Astrocyte (in vitro differentiated cells and primary cell): ENCODE measurements around the gene HBM.

Experiments
- CTCF ChIP-seq: IDR thresholded peaks from 2 replicates; pipeline ENCODE4 v1.5.1; 2011; ENCODE audit warnings: low read depth, mild to moderate bottlenecking, inconsistent platforms, low read length, moderate library complexity; ENCODE audit not compliant: insufficient read depth
- EZH2 ChIP-seq: IDR thresholded peaks from 2 replicates; pipeline ENCODE4 v1.6.1; 2012; ENCODE audit warnings: mild to moderate bottlenecking, low read length, inconsistent platforms; ENCODE audit not compliant: insufficient read depth

DNA sequence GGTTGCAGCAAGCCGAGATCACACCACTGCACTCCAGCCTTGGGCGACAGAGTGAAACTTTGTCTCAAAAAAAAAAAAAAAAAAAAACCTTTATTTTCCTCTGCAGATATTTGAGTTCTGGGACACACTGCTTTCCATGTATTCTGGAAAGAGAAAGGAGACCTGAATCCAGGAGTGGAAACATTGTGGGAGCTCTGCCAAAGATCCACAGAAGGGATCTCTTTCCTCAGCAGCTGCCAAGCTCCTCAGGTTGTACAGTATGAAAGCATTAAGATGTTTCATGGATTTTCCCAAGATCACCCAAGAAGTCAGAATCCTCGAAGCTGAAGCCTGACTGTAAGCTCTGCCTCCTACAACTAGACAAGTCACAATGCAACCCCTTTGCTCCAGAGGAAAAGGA is 40.8 kb upstream of the HBM start:
- TF ChIP-seq CTCF (no peak), EZH2 (no peak)
